Prostate gland (tissue), 2 donors: ENCODE data around the gene BICC1. TPM values are rescaled to one million over a fixed set of nuclear protein-coding genes. Genes with fewer than 3 reads are reported as not detected.

Source experiments
- DNase-seq: peaks from one replicate; pipeline ENCODE4 v3.0.0-alpha.2; 2019; ENCODE audit warnings: low spot score
- H3K27ac ChIP-seq, 2 donors: fragments of 200-600 bp; sonication (generic); 2 replicates each; pipeline ENCODE4 v1.5.1; 2017 to 2019
- H3K27me3 ChIP-seq: fragments of 200-600 bp; sonication (generic); replicated peaks from 2 replicates; pipeline ENCODE4 v1.5.1; 2019; ENCODE audit not compliant: insufficient read depth
- H3K36me3 ChIP-seq, 2 donors: fragments of 200-600 bp; sonication (generic); 1 replicate in 1 of 2; 2 replicates in 1 of 2; pipeline versions ENCODE4 v1.5.1 to v1.8.1; 2017 to 2019
- H3K4me1 ChIP-seq: fragments of 200-600 bp; sonication (generic); replicated peaks from 2 replicates; pipeline ENCODE4 v1.5.1; 2019
- H3K4me3 ChIP-seq, 2 donors: fragments of 200-600 bp; sonication (generic); 2 replicates each; pipeline ENCODE4 v1.5.1; 2017 to 2019
- H3K9me3 ChIP-seq: fragments of 200-600 bp; sonication (generic); 2 replicates; pipeline ENCODE4 v1.5.1; 2017
- POLR2A ChIP-seq: fragments of 450-650 bp; IDR thresholded peaks from one replicate; pipeline ENCODE4 v1.6.1; 2016; ENCODE audit warnings: antibody characterized with exemption, mild to moderate bottlenecking
- POLR2AphosphoS5 ChIP-seq: sonication (generic); formaldehyde crosslinking; IDR thresholded peaks from one replicate; pipeline ENCODE4 v1.6.1; 2017; ENCODE audit warnings: antibody characterized with exemption
- WGBS: methylation state at CpG from one replicate; pipeline ENCODE4 v1.1.5; 2018; 5-methylcytosine and 5-hydroxymethylcytosine counted together
- intact Hi-C: fragments of 100-400 bp; cut with DNase I; formaldehyde crosslinking; loops from one replicate; pipeline ENCODE4 v1.14.2; 2022
- total RNA-seq, 2 donors: library from RNA; depleted of rRNA; stranded (reverse); fragments of >200 nt; gene quantifications; one replicate each; pipeline ENCODE4 v1.1.0, GENCODE V29; 2016
- TF ChIP-seq, protein P1 (sequence below), 4 experiments: fragments of 200-600 bp in 2 of 4; fragments of 450-650 bp in 2 of 4; sonication (generic) in 2 of 4; IDR thresholded peaks; 1 replicate in 3 of 4; 2 replicates in 1 of 4; pipeline ENCODE4 v1.5.1; 2016 to 2019; ENCODE audit warnings: antibody characterized with exemption in 4 of 4, mild to moderate bottlenecking in 2 of 4, moderate library complexity in 2 of 4

The BICC1 gene
- total RNA-seq, 2 donors from 2014 or later: 5.1 to 12.7 TPM

DNA sequence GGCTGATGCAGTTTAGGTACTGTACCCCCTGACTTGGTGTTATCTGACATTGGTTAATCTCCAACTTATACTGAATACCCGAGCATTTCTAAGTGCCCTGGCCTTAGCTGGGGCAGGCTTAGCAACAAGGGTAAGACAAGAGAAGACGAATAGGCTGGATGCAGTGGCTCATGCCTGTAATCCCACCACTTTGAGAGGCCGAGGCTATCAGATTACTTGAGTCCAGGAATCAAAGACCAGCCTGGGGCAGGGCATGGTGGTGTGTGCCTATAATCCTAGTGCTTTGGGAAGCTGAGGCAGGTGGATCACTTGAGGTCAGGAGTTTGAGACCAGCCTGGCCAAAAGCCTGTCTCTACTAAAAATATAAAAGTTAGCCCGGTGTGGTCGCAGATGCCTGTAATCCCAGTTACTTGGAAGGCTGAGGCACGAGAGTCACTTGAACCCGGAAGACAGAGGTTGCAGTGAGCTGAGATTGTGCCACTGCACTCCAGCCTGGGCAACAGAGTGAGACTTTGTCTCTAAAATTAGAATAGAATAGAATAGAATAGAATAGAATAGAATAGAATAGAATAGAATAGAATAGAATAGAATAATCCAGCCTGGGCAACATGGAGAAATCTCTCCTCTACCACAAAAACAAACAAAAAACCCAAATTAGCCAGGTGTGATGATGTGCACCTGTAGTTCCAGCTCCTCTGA lies 108.9 kb downstream of the BICC1 start:
- no peak for TF ChIP-seq POLR2AphosphoS5
- TF ChIP-seq, protein P1, sequence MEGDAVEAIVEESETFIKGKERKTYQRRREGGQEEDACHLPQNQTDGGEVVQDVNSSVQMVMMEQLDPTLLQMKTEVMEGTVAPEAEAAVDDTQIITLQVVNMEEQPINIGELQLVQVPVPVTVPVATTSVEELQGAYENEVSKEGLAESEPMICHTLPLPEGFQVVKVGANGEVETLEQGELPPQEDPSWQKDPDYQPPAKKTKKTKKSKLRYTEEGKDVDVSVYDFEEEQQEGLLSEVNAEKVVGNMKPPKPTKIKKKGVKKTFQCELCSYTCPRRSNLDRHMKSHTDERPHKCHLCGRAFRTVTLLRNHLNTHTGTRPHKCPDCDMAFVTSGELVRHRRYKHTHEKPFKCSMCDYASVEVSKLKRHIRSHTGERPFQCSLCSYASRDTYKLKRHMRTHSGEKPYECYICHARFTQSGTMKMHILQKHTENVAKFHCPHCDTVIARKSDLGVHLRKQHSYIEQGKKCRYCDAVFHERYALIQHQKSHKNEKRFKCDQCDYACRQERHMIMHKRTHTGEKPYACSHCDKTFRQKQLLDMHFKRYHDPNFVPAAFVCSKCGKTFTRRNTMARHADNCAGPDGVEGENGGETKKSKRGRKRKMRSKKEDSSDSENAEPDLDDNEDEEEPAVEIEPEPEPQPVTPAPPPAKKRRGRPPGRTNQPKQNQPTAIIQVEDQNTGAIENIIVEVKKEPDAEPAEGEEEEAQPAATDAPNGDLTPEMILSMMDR (IDR thresholded peaks at IDR 0.05): no peak
- TF ChIP-seq POLR2A: no peak
- intact Hi-C loops: no loop called here
- 90% methylated on average over 7 of the region's 7 CpGs for WGBS
- DNase-seq: no peak
- Histone ChIP-seq H3K9me3 (no peaks in the 10 kb centered on the region), H3K4me3 (no peak overlapping the region), H3K27me3 (no peaks in the 10 kb centered on the region), H3K36me3 (no peaks in the 10 kb centered on the region), H3K4me1 (no peaks in the 10 kb centered on the region), H3K27ac (no peak overlapping the region)

DNA sequence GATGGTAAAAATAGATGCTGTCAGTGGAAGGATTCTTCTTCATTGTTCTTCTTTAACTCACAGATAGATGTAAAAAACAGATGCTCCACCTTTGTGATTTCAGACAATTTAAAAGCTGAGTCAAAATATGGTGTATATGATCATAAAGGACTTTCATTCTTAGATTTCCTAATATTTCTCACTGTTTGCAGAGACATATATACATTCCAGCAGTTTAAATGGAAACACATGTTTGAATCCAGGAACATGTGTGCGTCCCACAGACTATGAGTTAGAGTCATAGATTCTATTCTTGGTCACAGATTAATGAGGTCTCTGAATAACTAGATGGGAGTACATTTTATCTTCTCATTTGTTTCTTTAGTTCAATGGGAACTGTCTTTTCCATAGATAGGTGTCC lies 109.6 kb downstream of the BICC1 start:
- TF ChIP-seq POLR2AphosphoS5: no peak
- TF ChIP-seq POLR2A: no peak
- TF ChIP-seq, protein P1 (IDR thresholded peaks at IDR 0.05): no peak
- no peak overlapping the region for H3K4me3 ChIP-seq
- intact Hi-C loops: no loop called here
- no peaks in the 10 kb centered on the region for H3K36me3 ChIP-seq
- no peak for DNase-seq
- no peaks in the 10 kb centered on the region for H3K4me1 ChIP-seq
- WGBS: 93% methylated on average over 1 of the region's 1 CpG
- no peaks in the 10 kb centered on the region for H3K9me3 ChIP-seq
- no peak overlapping the region for H3K27ac ChIP-seq
- H3K27me3 ChIP-seq: no peaks in the 10 kb centered on the region

DNA sequence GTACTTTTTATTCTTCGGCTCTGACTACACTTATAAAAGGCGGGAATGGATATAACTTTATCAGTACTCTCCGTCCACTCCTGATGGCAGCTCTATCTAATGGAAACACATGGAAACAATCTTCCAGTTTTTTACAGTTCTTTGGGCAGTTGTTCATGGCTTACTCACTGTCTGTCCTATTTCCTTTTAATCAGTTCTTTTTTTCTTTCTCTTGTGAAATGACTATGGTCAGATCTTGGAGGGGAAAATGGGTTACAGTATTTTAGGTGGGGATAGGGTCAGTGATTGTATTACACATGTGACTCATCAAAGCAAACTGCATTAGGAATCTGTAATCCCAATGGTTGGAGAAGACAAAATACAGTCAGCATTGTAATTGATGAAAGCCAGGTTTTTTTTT lies 112.4 kb downstream of the BICC1 start:
- no peak overlapping the region for H3K27ac ChIP-seq
- no peaks in the 10 kb centered on the region for H3K27me3 ChIP-seq
- no peak overlapping the region for H3K4me3 ChIP-seq
- TF ChIP-seq POLR2AphosphoS5 (no peak), POLR2A (no peak)
- TF ChIP-seq, protein P1 (IDR thresholded peaks at IDR 0.05): no peak
- H3K4me1 ChIP-seq: no peaks in the 10 kb centered on the region
- intact Hi-C loops: no loop called here
- DNase-seq: no peak
- H3K36me3 ChIP-seq: no peaks in the 10 kb centered on the region
- 54% methylated on average over 3 of the region's 3 CpGs for WGBS
- no peaks in the 10 kb centered on the region for H3K9me3 ChIP-seq

DNA sequence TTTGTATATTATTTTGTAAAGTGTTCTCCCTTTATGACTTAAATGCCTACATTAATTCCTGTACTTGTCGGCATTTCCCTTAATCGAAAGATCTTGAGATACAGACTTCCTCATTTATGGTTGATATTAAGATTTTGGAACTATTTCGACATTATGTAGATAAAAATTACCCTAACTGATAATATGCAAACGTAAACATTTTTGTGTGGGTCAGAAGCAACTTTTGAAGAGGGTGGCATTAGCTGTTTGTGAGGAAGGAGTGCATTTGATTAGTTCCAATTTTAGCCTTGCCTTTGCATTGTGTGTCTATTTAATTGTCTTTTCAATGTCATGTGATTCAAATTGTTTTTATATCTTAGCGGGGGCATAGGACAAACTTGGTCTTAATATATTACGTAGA lies 114.7 kb downstream of the BICC1 start:
- 92% methylated on average over 6 of the region's 6 CpGs for WGBS

DNA sequence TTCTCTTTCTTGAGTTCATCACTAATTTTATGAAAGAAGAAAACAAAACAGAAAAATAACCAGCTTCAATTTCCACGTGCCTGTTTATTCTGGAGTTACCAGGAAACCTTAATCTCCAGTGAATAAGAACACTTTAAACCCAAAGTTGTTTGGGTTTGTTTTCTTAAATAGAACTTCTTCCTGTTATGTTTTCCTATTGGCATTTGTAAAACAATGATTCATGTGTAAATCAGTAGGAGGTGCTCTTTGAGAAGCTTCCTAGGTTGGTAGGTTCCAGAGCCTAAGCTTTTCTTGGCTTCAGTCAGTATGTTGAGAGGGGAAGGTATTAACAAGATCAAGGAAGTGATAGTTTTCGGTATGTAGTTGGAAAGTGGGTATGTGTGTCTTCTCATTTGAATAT lies 119.0 kb downstream of the BICC1 start:
- H3K27ac ChIP-seq: no peak overlapping the region
- intact Hi-C loops: no loop called here
- no peak overlapping the region for H3K4me3 ChIP-seq
- H3K9me3 ChIP-seq: no peaks in the 10 kb centered on the region
- H3K27me3 ChIP-seq: no peaks in the 10 kb centered on the region
- 42% methylated on average over 2 of the region's 2 CpGs for WGBS
- TF ChIP-seq POLR2A: no peak
- TF ChIP-seq, protein P1 (IDR thresholded peaks at IDR 0.05): no peak
- TF ChIP-seq POLR2AphosphoS5: no peak
- H3K36me3 ChIP-seq: no peaks in the 10 kb centered on the region
- DNase-seq: no peak
- no peaks in the 10 kb centered on the region for H3K4me1 ChIP-seq

More for the DNA sequence above, 114.7 kb downstream of the BICC1 start:
- Histone ChIP-seq H3K27me3 (no peaks in the 10 kb centered on the region), H3K4me3 (no peak overlapping the region), H3K36me3 (no peaks in the 10 kb centered on the region), H3K9me3 (no peaks in the 10 kb centered on the region), H3K27ac (no peak overlapping the region), H3K4me1 (no peaks in the 10 kb centered on the region)
- TF ChIP-seq, protein P1 (IDR thresholded peaks at IDR 0.05): no peak
- TF ChIP-seq POLR2AphosphoS5 (no peak), POLR2A (no peak)
- intact Hi-C loops: no loop called here
- no peak for DNase-seq
